SU-DHL-6 (cell line): Measurements from ENCODE around the gene ADCY2.

Experiments used
- EZH2phosphoT487 ChIP-seq: fragments of 200-600 bp; sonication (generic), shearing (Covaris generic); conservative IDR thresholded peaks from 2 replicates; pipeline ENCODE4 v1.6.1; 2018; ENCODE audit warnings: mild to moderate bottlenecking, antibody characterized with exemption, low read length, moderate library complexity, mixed read lengths
- TF ChIP-seq, protein P1 (sequence below): fragments of 200-600 bp; sonication (generic); IDR thresholded peaks from one replicate; pipeline ENCODE4 v1.5.1; 2017; ENCODE audit warnings: antibody characterized with exemption, mild to moderate bottlenecking, low read length, moderate library complexity; ENCODE audit not compliant: insufficient read depth, poor library complexity, severe bottlenecking

DNA sequence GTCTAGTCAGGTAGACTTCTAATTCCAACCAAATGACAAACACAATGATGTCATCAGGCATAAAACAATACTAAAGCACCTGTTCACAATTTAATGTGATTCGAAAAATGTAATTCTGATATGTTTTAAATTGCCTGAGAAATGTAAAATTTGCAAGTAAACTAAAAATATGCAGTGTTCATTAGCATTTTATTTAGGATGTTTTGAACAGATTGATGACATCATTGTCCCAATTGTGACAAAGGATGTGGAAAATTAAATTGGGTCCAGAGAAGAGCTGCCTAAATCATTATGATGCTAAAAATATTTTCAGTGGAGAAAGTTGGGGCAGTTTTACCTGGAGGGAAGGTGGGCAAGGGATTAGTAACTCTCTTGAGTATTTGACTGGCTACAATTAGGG lies 368.5 kb downstream of the ADCY2 start:
- TF ChIP-seq, protein P1, sequence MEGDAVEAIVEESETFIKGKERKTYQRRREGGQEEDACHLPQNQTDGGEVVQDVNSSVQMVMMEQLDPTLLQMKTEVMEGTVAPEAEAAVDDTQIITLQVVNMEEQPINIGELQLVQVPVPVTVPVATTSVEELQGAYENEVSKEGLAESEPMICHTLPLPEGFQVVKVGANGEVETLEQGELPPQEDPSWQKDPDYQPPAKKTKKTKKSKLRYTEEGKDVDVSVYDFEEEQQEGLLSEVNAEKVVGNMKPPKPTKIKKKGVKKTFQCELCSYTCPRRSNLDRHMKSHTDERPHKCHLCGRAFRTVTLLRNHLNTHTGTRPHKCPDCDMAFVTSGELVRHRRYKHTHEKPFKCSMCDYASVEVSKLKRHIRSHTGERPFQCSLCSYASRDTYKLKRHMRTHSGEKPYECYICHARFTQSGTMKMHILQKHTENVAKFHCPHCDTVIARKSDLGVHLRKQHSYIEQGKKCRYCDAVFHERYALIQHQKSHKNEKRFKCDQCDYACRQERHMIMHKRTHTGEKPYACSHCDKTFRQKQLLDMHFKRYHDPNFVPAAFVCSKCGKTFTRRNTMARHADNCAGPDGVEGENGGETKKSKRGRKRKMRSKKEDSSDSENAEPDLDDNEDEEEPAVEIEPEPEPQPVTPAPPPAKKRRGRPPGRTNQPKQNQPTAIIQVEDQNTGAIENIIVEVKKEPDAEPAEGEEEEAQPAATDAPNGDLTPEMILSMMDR: no peak
- no peak for TF ChIP-seq EZH2phosphoT487
